SKM-1 (cell line): Measurements from ENCODE around the gene C13orf46.

Experiments used
- DNase-seq: peaks from one replicate; lab custom pipeline; 2025; ENCODE audit not compliant: unreplicated experiment; lab: John Stamatoyannopoulos, UW

C13orf46 gene

GRCh38 chr13:113956571-113956970 lies 17.3 kb downstream of the C13orf46 start:
- DNase-seq = no peak

GRCh38 chr13:113955691-113956090 lies 18.2 kb downstream of the C13orf46 start:
- DNase-seq = no peak

GRCh38 chr13:113955235-113955634 lies 18.6 kb downstream of the C13orf46 start:
- DNase-seq = no peak

GRCh38 chr13:113954046-113954835 lies 19.6 kb downstream of the C13orf46 start:
- no peak for DNase-seq

GRCh38 chr13:113953561-113953960 lies 20.3 kb downstream of the C13orf46 start:
- no peak for DNase-seq

- DNase-seq = no peak
Measured at GRCh38 chr13:113952983-113953520, 20.8 kb downstream of the C13orf46 start.

GRCh38 chr13:113952151-113952982 lies 21.5 kb downstream of the C13orf46 start:
- DNase-seq = no peak

- DNase-seq = peak; percentile 17
Measured at GRCh38 chr13:113951246-113951999, 22.5 kb downstream of the C13orf46 start.

GRCh38 chr13:113950451-113951245 lies 23.2 kb downstream of the C13orf46 start:
- DNase-seq = no peak

- DNase-seq = no peak
Measured at GRCh38 chr13:113949546-113949945, 24.3 kb downstream of the C13orf46 start.

- DNase-seq = no peak
Measured at GRCh38 chr13:113948034-113948742, 25.7 kb downstream of the C13orf46 start.

GRCh38 chr13:113947311-113948033 lies 26.4 kb downstream of the C13orf46 start:
- no peak for DNase-seq

- no peak for DNase-seq
Measured at GRCh38 chr13:113946409-113947181, 27.3 kb downstream of the C13orf46 start.

- no peak for DNase-seq
Measured at GRCh38 chr13:113945857-113946408, 27.9 kb downstream of the C13orf46 start.

- DNase-seq = no peak
Measured at GRCh38 chr13:113943821-113944565, 29.9 kb downstream of the C13orf46 start.

- no peak for DNase-seq
Measured at GRCh38 chr13:113942591-113943103, 31.2 kb downstream of the C13orf46 start.

GRCh38 chr13:113941571-113942191 lies 32.2 kb downstream of the C13orf46 start:
- DNase-seq = no peak
